ENCODE measurements around the gene HID1.

Gene HID1

DNA sequence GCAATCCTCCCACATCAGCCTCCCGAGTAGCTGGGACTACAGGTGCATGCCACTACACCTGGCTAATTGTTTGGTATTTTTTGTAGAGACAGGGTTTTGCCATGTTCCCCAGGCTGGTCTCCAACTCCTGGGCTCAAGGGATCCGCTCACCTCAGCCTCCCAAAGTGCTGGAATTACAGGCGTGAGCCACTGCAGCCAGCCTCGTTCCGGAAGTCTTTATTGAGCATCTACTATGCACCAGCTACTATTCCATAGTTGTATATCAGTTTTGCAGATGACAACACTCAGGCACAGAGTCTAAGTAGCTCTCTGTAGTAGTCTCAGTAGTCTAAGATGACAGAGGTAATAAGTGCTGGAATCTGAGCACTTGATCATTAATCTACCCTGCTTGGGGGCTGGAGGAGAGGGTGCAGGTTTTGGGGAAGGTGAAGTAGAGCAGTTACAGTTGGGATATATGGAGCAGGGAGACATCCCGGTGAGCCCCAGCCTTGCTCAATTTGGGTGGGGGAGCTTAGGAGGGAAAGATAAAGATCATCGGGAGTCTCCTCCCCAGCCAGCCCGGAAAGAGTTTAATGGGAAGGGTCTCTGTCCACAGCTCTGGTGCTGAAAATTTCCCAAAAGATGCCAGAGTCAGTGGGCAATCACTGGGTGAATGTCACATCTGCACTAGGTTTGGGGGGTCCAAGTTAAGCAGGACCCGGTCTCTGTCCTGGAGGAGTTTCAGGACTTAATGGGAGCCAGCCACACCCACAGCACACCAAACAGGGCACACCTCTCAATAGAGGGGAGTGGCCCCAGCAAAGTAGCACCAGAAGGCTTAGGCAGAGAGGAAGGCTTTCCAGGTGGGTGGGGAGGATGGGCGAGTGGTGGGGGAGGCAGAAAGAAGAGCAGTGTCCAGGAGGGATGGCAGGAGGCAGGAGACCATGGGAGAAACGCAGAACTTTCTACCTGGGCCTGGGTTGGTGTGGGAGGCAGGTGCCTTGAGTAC lies 35.2 kb downstream of the HID1 start:
- H3K4me3 ChIP-seq (ENCODE audit: low read length), result no peak overlapping the region
- TF ChIP-seq, protein P1, sequence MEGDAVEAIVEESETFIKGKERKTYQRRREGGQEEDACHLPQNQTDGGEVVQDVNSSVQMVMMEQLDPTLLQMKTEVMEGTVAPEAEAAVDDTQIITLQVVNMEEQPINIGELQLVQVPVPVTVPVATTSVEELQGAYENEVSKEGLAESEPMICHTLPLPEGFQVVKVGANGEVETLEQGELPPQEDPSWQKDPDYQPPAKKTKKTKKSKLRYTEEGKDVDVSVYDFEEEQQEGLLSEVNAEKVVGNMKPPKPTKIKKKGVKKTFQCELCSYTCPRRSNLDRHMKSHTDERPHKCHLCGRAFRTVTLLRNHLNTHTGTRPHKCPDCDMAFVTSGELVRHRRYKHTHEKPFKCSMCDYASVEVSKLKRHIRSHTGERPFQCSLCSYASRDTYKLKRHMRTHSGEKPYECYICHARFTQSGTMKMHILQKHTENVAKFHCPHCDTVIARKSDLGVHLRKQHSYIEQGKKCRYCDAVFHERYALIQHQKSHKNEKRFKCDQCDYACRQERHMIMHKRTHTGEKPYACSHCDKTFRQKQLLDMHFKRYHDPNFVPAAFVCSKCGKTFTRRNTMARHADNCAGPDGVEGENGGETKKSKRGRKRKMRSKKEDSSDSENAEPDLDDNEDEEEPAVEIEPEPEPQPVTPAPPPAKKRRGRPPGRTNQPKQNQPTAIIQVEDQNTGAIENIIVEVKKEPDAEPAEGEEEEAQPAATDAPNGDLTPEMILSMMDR (conservative IDR thresholded peaks at IDR 0.05; ENCODE audit: low read depth, low read length), result no peak
- no peak for DNase-seq (ENCODE audit: low read depth)

DNA sequence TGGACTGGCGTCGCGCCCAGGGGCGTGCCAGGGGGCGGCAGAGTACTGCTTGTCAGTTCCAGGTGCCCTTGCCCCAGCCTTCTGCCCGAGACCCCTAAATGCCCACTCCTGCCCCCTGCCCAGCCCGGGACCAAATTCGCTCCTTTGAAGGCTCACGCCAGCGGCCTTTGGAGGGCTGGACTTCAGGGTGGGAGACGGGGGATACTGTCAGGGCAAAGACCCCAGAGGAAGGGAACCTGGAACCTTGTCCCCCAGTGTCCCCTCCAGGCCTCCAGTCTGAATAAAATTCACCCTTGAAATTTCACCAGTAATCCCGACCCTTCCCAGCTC lies 36.1 kb downstream of the HID1 start:
- H3K4me3 ChIP-seq (ENCODE audit: low read length), result no peak overlapping the region
- DNase-seq (ENCODE audit: low read depth), result no peak

GRCh38 chr17:74935585-74936469 lies 36.7 kb downstream of the HID1 start, which contains the start of gene OTOP3:
Gene OTOP3 (plus strand): TSS chr17:74935898. CDS start chr17:74935922, 24 bp downstream.
- TF ChIP-seq, protein P1 (conservative IDR thresholded peaks at IDR 0.05; ENCODE audit: low read depth, low read length), result no peak
- no peak within 1 kb of the TSS for H3K4me3 ChIP-seq (ENCODE audit: low read length)
- no peak for DNase-seq (ENCODE audit: low read depth)

More for the DNA sequence above, 36.1 kb downstream of the HID1 start:
- TF ChIP-seq, protein P1 (conservative IDR thresholded peaks at IDR 0.05; ENCODE audit: low read depth, low read length), result no peak

- TF ChIP-seq, protein P1 (conservative IDR thresholded peaks at IDR 0.05; ENCODE audit: low read depth, low read length), result no peak
- DNase-seq (ENCODE audit: low read depth), result no peak
- H3K4me3 ChIP-seq (ENCODE audit: low read length), result no peak overlapping the region
Observed at GRCh38 chr17:74935048-74935447, 37.5 kb downstream of the HID1 start.

DNA sequence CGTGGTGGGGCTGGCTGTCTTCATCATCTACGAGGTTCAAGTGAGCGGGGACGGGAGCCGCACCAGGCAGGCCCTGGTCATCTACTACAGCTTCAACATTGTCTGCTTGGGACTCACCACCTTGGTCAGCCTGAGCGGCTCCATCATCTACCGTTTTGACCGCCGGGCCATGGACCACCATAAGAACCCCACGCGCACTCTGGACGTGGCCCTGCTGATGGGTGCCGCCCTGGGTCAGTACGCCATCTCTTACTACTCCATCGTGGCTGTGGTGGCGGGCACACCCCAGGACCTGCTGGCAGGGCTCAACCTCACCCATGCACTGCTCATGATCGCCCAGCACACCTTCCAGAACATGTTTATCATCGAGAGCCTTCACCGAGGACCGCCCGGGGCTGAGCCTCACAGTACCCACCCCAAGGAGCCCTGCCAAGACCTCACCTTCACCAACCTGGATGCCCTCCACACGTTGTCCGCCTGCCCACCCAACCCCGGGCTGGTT lies 42.0 kb downstream of the HID1 start:
- no peak overlapping the region for H3K4me3 ChIP-seq (ENCODE audit: low read length)
- no peak for DNase-seq (ENCODE audit: low read depth)
- TF ChIP-seq, protein P1 (conservative IDR thresholded peaks at IDR 0.05; ENCODE audit: low read depth, low read length), result no peak

- no peak for DNase-seq (ENCODE audit: low read depth)
- TF ChIP-seq, protein P1 (conservative IDR thresholded peaks at IDR 0.05; ENCODE audit: low read depth, low read length), result no peak
- no peak overlapping the region for H3K4me3 ChIP-seq (ENCODE audit: low read length)
Observed at GRCh38 chr17:74928786-74929185, 43.8 kb downstream of the HID1 start.
